ENCODE measurements around the gene KLRG1. TPM values are rescaled to one million over a fixed set of nuclear protein-coding genes. Genes with fewer than 3 reads are reported as not detected.

Gene KLRG1
- total and polyA plus RNA-seq, 12 donors = 1.2 to 5.2 (median 2.8) TPM; not detected in 1

DNA sequence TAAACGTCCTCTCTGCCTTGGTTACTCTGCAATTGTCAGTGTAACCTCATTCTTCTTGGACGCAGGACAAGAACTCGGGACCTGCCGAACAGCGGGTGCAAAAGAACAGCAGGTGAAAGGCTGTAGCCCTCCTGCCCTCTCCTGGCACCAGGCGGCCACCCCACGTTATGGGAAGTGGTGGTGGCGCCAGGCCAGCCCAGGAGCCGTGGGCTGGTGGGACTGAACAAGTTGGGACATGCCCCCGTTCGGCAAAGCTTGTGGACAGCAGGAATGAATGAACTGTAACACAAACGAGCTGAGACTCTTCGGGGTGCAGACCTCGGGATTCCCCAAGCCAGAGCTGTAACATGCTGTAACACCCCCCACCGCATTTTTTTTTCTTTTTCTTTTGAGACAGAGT is 33.3 kb upstream of the KLRG1 start:
- Histone ChIP-seq H3K4me1 (replicated peaks in 1 of 2) (peaks cover 2% of the 10 kb centered on the region in 2 donors), H3K27ac (no peak overlapping the region), H3K36me3 (replicated peaks in 1 of 2) (no peaks in the 10 kb centered on the region), H3K4me3 (no peak overlapping the region), H3K9me3 (replicated peaks in 1 of 3) (no peaks in the 10 kb centered on the region), H3K27me3 (no peaks in the 10 kb centered on the region)
- DNase-seq = no peak
- no peak for TF ChIP-seq POLR2A (IDR thresholded peaks at IDR 0.05)
- TF ChIP-seq, protein P1, sequence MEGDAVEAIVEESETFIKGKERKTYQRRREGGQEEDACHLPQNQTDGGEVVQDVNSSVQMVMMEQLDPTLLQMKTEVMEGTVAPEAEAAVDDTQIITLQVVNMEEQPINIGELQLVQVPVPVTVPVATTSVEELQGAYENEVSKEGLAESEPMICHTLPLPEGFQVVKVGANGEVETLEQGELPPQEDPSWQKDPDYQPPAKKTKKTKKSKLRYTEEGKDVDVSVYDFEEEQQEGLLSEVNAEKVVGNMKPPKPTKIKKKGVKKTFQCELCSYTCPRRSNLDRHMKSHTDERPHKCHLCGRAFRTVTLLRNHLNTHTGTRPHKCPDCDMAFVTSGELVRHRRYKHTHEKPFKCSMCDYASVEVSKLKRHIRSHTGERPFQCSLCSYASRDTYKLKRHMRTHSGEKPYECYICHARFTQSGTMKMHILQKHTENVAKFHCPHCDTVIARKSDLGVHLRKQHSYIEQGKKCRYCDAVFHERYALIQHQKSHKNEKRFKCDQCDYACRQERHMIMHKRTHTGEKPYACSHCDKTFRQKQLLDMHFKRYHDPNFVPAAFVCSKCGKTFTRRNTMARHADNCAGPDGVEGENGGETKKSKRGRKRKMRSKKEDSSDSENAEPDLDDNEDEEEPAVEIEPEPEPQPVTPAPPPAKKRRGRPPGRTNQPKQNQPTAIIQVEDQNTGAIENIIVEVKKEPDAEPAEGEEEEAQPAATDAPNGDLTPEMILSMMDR (IDR thresholded peaks at IDR 0.05) = no peak
- intact Hi-C loops (cut with DNase I) = loop anchor here in 1 of 2 donors (10.0 kb wide), 1 partner anchor 79 kb away; no protein-coding TSS in a partner anchor
- 85 to 97% (median 94%) methylated on average over 15 of the region's 15 CpGs for WGBS, 4 donors

DNA sequence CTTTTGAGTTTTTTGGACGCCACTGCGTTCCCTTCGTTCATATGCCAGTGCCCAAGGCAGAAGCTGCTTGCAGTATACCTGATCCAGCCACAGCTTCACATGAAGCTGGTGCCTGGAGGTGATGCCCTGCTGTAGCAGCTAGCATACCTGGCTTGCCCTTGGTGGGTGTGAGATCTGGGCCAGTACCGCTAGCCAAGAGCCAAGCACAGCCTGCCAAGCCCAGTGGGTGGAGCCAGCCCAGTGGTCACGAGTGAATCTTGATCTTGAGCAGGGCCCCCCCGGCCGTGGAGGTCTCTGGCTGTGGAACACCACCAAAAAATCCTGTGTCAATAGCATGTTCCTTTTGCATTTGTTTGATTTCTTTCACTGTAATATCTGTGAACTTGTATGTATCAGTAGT is 32.6 kb upstream of the KLRG1 start:
- Histone ChIP-seq H3K4me1 (replicated peaks in 1 of 2) (no peaks in the 10 kb centered on the region), H3K4me3 (no peak overlapping the region), H3K9me3 (replicated peaks in 1 of 3) (no peaks in the 10 kb centered on the region), H3K36me3 (replicated peaks in 1 of 2) (no peaks in the 10 kb centered on the region), H3K27me3 (no peaks in the 10 kb centered on the region), H3K27ac (no peak overlapping the region)
- intact Hi-C loops (cut with DNase I) = loop anchor here in 1 of 2 donors (10.0 kb wide), 1 partner anchor 78 kb away; no protein-coding TSS in a partner anchor
- TF ChIP-seq, protein P1 (IDR thresholded peaks at IDR 0.05) = no peak
- TF ChIP-seq POLR2A (IDR thresholded peaks at IDR 0.05) = no peak
- 86 to 95% (median 90%) methylated on average over 6 to 7 of the region's 7 CpGs for whole genome bisulfite sequencing, 4 donors
- DNase-seq = no peak

DNA sequence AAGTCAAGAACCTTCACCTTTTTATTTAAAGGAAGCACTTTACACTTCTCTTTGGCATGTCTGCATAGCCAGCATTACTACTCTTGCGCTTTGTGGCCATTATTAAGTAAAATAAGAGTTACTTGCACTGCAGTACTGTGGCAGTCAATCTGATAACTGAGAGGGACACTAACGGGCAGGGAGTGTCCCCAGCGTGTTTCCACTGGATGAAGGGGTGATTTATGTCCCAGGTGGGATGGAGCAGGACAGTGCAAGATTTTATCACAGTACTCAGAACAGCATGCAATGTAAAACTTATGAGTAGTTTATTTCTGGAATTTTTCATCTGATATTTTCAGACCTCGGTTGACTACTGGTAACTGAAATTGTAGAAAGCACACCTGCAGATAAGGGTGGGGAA is 31.8 kb upstream of the KLRG1 start:
- DNase-seq = no peak
- intact Hi-C loops (cut with DNase I) = loop anchor here in 1 of 2 donors (10.0 kb wide), 1 partner anchor 77 kb away; no protein-coding TSS in a partner anchor
- Histone ChIP-seq H3K9me3 (replicated peaks in 1 of 3) (no peaks in the 10 kb centered on the region), H3K4me1 (replicated peaks in 1 of 2) (no peaks in the 10 kb centered on the region), H3K4me3 (no peak overlapping the region), H3K27ac (no peak overlapping the region), H3K36me3 (replicated peaks in 1 of 2) (no peaks in the 10 kb centered on the region), H3K27me3 (no peaks in the 10 kb centered on the region)
- 74 to 83% (median 78%) methylated on average over 4 of the region's 4 CpGs for WGBS, 4 donors
- TF ChIP-seq POLR2A (IDR thresholded peaks at IDR 0.05) = no peak
- TF ChIP-seq, protein P1 (IDR thresholded peaks at IDR 0.05) = no peak

DNA sequence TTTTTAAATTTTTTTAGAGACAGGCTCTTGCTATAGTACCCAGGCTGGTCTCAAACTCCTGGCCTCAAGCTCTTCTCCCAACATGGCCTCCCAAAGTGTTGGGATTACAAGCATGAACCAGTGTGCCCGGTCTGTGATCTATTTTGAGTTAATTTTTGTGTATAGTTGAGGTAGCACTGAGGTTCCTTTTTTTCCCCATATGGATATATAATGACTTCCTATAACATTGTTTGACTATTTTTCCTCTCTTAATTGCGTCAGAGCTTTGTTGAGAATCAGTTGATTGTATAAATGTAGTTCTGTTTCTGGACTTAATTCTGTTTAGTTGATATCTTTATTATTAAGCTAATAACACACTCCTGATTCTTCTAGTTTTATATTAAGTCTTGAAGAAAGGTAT is 31.3 kb upstream of the KLRG1 start:
- TF ChIP-seq, protein P1 (IDR thresholded peaks at IDR 0.05) = no peak
- no peak for TF ChIP-seq POLR2A (IDR thresholded peaks at IDR 0.05)
- Histone ChIP-seq H3K36me3 (replicated peaks in 1 of 2) (no peaks in the 10 kb centered on the region), H3K4me3 (no peak overlapping the region), H3K27ac (no peak overlapping the region), H3K9me3 (replicated peaks in 1 of 3) (no peaks in the 10 kb centered on the region), H3K27me3 (no peaks in the 10 kb centered on the region), H3K4me1 (replicated peaks in 1 of 2) (no peaks in the 10 kb centered on the region)
- WGBS, 4 donors = 39 to 80% (median 64%) methylated on average over 2 of the region's 2 CpGs
- intact Hi-C loops (cut with DNase I) = loop anchor here in 1 of 2 donors (10.0 kb wide), 1 partner anchor 77 kb away; no protein-coding TSS in a partner anchor
- no peak for DNase-seq
